GM12892 (cell line): ENCODE data around the gene GNA14.
"Not testable (repeated sequence)": the region's sequence is repeated elsewhere in the genome, so short reads cannot be mapped to it uniquely, and the experiment has no call there.

Source experiments
- DNase-seq: peaks from one replicate; pipeline ENCODE4 v3.0.0; 2011; ENCODE audit not compliant: insufficient read length
- FAIRE-seq: peaks from 2 replicates; lab custom pipeline; 2011; peaks lifted over from hg19 to GRCh38; lab: Jason Lieb, UNC
- POLR2A ChIP-seq: IDR thresholded peaks from 2 replicates; pipeline ENCODE4 v1.6.1; 2011; ENCODE audit warnings: low read depth, low read length, control low read depth
- POLR2AphosphoS5 ChIP-seq: IDR thresholded peaks from 2 replicates; pipeline ENCODE4 v1.6.1; 2011; ENCODE audit warnings: low read depth, low read length, control low read depth
- TAF1 ChIP-seq: IDR thresholded peaks from 2 replicates; pipeline ENCODE4 v1.6.1; 2011; ENCODE audit warnings: low read depth, mild to moderate bottlenecking, control low read depth, low read length, borderline replicate concordance

GNA14 gene

GRCh38 chr9:77421506-77422265 lies 226.4 kb downstream of the GNA14 start:
- no peak for FAIRE-seq
- no peak for DNase-seq

GRCh38 chr9:77420641-77421040 lies 227.5 kb downstream of the GNA14 start:
- no peak for FAIRE-seq

More at GRCh38 chr9:77421506-77422265, 226.4 kb downstream of the GNA14 start:
- no peak for TF ChIP-seq POLR2A
- no peak for TF ChIP-seq POLR2AphosphoS5
- no peak for TF ChIP-seq TAF1

GRCh38 chr9:77418226-77418625 lies 229.9 kb downstream of the GNA14 start:
- no peak for TF ChIP-seq POLR2AphosphoS5
- TF ChIP-seq TAF1 = no peak
- no peak for TF ChIP-seq POLR2A
- DNase-seq = no peak
- no peak for FAIRE-seq

More at GRCh38 chr9:77420641-77421040, 227.5 kb downstream of the GNA14 start:
- TF ChIP-seq POLR2A = no peak
- TF ChIP-seq TAF1 = no peak
- no peak for TF ChIP-seq POLR2AphosphoS5
- DNase-seq = no peak

- TF ChIP-seq POLR2A (no peak), TAF1 (no peak), POLR2AphosphoS5 (no peak)
- FAIRE-seq (no peak), DNase-seq (no peak)
Observed at GRCh38 chr9:77417566-77417965, 230.6 kb downstream of the GNA14 start.

GRCh38 chr9:77408521-77408920 lies 239.6 kb downstream of the GNA14 start:
- DNase-seq, FAIRE-seq: not testable (repeated sequence)

GRCh38 chr9:77403239-77403638 lies 244.9 kb downstream of the GNA14 start:
- DNase-seq (no peak), FAIRE-seq (no peak)
- TF ChIP-seq TAF1 (no peak), POLR2AphosphoS5 (no peak), POLR2A (no peak)

- no peak for FAIRE-seq
- TF ChIP-seq POLR2AphosphoS5 (no peak), POLR2A (no peak), TAF1 (no peak)
- no peak for DNase-seq
Observed at GRCh38 chr9:77402286-77402685, 245.8 kb downstream of the GNA14 start.

- TF ChIP-seq TAF1 = no peak
- no peak for TF ChIP-seq POLR2AphosphoS5
- DNase-seq (no peak), FAIRE-seq (no peak)
Observed at GRCh38 chr9:77399964-77400363, 248.2 kb downstream of the GNA14 start.

GRCh38 chr9:77398581-77398980 lies 249.5 kb downstream of the GNA14 start:
- not testable (repeated sequence) for FAIRE-seq, DNase-seq

- FAIRE-seq (no peak), DNase-seq (no peak)
- TF ChIP-seq POLR2A (no peak), TAF1 (no peak), POLR2AphosphoS5 (no peak)
Observed at GRCh38 chr9:77392328-77392727, 255.8 kb downstream of the GNA14 start.

- DNase-seq (no peak), FAIRE-seq (no peak)
- no peak for TF ChIP-seq POLR2AphosphoS5
- no peak for TF ChIP-seq TAF1
- TF ChIP-seq POLR2A = no peak
Observed at GRCh38 chr9:77391834-77392233, 256.3 kb downstream of the GNA14 start.

GRCh38 chr9:77386187-77386586 lies 261.9 kb downstream of the GNA14 start:
- FAIRE-seq = no peak
- no peak for DNase-seq
- TF ChIP-seq POLR2AphosphoS5 (no peak), TAF1 (no peak)

- no peak for DNase-seq
- no peak for FAIRE-seq
- TF ChIP-seq POLR2AphosphoS5 (no peak), POLR2A (no peak), TAF1 (no peak)
Observed at GRCh38 chr9:77384406-77384805, 263.7 kb downstream of the GNA14 start.
